ENCODE data around the gene ARSB.

ARSB gene

DNA sequence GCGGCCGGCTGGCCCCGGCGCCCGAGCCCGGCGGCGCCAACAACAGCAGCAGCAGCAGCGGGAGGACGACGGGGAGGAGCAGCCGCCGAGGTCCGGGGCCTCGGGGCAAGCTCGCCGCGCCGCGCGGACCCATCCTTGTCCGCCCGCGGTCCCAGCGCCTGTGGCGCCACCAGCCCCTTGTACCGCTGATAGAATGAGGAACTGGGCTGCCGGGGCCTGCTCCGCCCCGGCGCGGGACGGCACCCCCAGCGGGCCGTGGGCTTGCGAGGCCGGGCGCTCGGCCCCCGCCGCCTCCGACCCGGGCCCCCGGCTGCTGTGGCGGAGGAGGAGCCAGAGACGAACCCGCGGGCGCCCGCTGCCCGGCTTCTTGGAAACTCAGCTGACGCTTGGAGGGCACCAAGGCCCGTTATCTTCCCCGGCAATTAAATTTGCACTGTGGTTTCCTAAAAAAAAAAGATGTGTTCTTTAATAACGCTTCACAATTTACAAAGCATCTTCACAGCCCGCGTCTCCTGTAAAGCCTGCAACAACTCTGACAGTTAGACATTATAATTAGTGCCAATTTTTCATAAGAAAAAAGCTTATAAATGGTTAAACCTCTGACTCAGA is at the start of gene ARSB:
Gene ARSB (minus strand): TSS at position 195 of the 609 bp plus-strand sequence. CDS start 62 bp downstream, at position 133.
- no peak for DNase-seq

DNA sequence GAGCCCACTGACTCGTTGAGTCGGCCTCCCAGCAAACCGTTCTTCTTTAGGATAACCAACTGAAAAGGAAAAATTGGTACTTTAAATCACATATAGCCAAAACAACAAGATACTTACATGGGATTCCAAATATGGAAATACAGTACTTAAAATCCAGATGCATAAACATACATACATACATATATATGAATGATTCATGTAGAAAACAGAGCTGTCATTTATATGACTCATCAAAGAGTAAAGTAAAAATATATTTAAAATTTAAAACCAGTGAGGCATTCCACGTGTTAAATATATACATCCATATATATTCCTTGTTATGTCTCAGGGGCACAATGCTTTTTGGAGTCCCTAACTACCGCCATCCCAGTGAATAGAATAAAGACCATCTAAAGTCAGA is 47.7 kb upstream of the ARSB start:
- no peak for DNase-seq

DNA sequence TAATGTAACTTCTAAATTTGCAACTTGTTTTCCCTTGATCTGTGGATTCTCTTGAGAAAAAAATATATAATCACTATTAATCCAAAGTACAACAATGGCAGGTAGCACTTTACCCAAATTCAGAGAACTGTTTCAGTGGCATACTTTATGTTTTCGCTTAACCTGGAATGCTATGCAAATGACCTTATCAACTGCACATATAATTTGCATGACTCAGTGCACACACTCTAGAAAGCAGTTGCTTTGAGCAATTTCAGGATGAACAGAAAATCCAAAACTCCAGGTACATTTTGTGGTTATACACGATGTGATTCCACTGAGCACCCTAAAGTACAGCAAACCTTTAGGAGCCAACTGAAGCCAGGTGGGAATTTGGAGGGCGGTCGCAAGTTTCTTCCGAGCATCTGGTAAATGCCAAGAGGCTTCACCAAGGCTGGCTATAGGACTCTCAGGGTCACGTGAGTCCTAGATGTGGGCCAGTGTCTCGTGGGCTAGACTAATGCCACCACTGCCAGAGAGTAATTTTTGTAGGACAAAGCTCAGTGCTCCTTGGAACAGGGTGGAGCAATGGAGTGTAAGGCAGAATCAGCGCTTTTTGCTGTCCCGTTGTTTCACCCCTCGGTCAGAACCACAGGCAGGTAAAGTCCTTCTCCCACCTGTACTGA is 47.1 kb upstream of the ARSB start:
- no peak for DNase-seq

DNA sequence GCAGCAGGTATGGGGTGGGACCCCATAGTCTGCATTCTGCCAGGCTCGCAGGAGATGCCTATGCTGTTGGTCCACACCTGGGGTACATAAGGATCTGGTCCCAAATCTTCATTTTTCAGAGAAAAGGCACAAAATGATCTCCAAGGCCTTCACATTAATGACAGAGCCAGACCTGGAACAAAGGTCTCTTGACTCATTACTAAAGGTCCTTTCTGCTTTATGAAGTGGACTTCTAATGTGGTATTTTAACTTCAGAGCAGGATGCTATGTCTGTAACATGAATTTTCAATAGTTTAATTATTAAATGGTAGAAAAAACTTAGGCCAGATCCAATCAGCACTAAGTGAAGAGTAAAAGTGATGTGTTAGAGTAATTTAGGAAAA is 46.4 kb upstream of the ARSB start:
- DNase-seq, result no peak

DNA sequence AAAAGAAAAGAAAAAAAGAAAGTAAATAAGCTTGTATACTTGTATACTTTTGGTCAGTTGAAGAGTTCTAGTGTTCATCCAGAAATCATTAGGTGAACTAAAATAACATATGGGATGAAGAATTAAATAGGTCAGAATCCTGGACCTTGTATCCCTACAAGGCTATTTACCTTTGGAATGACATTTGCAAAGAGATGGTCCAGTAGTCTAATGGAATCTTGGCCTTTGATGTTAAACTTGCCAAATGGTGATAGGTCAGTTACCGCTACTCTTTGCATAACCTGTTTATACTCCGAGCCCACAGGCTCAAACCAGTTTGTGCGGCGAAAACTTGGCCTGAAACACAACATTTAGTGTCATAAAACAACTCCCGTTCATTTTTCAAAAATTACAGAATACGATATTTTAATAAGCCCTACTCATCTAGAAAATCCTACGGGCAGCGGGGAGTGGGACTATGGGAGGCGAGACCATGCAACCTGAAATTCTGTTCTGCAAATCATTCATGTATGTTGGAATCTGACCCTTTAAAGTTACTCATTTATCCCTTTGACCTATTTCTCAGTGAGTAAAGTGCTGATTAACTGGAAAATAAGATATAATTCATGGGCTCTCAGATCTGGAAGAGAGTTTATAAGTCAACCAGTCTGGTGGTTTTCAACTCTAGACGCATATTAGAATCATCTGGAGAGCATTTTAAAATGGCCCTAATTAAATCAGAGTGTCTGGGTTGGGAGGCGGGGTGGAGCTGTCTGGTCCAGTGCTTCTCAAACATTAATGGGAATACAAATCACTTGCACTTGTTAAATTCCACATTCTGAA is 45.8 kb upstream of the ARSB start:
- no peak for DNase-seq

DNA sequence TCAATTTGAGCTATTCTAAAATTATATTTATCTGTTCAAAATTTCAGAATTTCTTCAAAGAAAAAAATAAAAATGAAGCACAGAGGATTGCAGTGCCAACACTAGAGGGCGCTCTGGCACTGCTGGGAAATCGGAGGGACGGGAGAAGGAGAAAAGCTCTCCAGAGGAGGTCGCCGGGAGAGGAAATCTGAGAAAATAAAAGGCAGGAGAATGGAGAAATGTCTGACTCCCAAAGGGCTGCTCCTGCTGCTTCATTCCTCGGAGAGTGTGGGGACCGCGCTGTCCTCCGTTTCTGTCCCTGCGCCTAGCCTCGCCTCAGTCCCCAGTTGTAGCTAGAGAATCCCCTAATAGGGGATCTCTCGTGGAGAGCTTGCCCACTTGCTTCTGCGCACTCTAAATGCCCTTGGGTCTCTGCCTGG is 40.0 kb upstream of the ARSB start:
- no peak for DNase-seq

DNA sequence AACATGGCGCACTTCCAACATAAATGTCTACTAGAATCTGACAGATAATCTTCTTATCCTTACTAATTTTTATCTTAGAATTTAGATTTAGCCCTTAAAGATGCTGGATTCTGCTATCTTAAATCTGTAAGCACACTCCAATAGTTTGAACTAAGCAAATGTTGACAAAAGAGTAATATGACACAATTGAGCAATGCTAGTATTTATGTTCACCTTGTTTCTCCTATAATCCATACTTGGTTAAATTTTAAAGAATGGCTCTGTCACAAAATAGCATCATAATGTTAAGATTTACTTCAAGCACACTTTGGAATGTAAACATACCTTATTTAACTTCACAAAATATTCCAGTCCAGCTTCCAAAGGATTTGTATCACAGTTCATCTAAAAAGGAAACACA is 38.8 kb upstream of the ARSB start:
- no peak for DNase-seq

DNA sequence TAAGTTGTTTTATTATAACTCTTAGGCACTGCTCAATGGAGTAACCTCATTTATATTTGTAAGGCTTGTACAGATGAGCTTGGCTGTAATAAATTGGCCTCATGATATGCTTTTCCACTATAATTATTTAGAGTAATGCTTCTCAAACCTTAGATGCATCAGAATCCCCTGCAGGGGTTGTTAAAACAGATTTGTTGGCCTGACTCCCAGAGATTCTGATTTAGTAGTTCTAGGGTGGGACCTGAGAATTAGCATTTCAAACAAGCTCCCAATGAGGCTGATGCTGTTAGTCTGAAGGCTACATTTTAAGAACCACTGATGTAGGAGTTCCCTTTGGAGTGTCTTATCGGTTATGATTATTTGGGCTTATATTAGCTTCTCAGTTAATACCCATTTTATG is 38.2 kb upstream of the ARSB start:
- no peak for DNase-seq

DNA sequence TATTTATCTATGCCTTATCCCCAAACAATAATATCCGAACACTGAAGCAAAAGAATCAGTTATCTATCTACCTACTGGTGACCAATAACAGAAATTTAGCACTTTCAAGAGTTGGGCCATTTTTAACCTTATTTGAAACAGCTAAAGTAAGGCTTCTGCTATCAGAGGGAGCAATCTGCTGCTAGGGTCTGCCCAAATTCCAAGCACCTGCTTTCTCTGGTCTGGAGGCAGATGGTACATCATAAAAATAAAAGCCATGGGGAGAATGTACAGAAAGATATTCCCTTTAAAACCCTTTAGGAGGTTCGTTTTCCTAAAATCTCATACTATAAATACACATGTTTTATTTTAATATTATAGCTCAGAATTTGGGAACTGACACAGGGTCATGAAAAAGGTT is 37.7 kb upstream of the ARSB start:
- DNase-seq, result no peak

DNA sequence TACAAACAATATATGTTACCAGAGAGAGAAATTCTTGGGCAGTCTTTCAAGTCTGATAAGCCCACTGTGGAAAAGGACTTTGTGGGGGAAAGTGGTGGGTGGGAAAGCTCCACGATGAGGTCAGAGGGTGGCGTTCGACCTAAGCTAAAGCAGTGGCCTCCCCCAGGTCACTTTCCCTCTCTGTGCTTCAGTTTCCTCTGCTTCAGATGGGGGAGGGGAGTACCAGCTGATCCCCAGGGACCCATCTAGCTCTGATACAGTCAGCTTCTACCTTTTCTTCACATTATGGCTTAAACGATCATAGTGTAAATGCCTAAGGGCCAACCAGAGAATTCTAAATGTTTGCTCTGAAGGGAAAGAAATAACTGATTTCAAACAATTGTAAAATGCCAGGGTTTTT is 36.6 kb upstream of the ARSB start:
- DNase-seq, result no peak

DNA sequence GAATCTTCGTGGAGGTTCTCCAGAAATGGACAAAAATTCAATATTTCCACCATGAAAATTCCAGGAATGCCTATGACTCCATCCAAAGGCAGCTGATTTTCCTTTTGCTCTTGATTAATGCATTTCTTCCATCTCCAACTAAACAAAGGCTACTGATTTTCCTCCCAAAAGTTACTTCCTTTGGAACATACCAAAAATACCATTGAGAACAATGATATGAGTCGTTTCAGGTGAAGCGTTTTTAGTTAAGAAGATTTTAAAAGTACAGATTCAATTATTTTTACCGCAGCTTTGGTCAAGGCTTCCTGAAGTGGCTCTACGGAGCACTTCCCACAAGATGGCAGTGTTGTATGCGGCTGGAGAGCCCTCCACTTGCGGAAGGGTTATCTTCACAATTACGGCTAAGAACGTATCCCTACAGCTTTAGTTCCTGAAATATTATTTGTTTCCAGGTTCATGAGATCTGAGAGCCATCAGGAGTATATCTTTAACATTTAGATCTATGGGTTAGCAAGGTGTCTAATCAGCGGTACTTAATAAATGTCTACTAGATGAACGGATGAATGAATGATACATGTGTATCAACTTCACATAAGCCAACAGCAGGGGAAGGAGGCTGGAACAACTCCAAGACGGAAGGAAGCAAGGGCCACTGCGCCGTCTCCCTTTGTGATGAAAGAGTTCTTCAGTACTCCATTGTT is 35.9 kb upstream of the ARSB start:
- no peak for DNase-seq

DNA sequence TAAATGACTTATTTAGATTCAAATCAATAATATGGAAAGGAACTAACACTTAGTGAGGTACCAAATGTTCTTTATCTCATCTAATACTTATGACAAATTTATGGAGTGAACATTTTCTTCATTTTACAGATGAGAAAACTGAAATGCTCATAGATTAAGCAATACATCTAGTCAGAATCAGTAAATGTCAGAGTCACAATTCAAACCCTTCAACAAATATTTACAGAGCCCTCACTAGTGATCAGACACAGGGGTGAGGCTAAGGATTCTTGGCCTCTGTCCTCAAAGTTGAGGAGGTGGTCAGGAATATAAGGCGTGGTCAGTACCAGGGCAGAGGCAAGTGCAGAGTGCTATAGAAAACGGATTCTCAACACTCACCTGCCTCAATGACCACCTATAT is 29.5 kb upstream of the ARSB start:
- no peak for DNase-seq

DNA sequence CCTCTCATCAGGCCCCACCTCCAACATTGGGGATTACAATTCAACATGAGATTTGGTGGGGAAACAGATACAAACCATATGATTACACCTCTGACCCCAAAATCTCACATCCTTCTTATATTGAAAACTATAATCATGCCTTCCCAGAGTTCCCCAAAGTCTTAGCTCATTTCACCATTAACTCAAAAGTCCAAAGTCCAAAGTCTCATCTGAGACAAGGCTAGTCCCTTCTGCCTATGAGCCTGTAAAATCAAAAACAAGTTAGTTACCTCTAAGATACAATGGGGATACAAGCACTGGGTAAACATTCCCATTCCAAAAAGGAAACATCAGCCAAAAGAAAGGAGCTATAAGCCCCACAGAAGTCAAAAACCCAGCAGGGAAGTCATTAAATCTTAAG is 26.8 kb upstream of the ARSB start:
- no peak for DNase-seq

DNA sequence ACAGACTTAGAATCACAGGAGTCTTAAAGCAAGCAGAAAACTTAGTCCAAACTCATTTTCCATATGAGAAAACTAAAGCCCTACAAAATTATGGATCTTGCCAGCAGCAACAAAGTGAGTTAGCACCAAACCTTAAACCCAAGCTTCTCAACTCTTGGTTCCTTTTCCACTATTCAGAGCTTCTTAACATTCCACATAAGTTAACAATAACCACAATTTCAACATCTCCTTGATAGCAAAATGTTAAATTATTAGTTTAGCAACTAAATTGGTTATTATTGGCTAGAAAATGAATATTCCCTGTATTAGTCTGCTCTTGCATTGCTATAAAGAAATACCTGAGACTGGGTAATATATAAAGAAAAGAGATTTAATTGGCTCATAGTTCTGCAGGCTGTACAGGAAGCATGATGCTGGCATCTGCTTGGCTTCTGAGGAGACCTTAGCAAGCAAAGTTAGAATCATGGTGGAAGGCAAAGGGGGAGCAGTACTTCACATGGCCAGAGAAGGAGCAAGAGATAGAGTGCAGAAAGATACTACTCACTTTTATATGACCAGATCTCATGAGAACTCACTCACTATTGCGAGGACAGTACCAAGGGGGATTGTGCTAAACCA is 26.2 kb upstream of the ARSB start:
- no peak for DNase-seq

DNA sequence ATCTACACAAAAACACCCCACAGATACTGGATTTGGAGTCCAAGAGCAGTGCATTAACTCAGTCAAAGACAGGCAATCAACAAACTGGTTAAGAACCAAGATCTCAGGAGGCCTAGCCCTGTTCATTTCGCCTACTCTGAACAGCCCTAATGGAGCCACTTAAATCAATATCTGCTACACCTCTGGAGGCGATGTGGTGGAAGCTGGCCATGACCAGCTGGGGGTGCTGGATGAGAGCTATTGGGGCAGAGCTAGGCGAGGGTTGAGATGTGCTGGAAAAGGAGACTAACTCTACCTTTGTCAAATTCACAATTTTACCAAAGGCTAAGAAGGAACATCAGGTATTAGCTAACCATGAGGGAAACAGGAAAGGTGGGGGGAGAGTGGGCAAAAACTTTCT is 23.3 kb upstream of the ARSB start:
- DNase-seq, result no peak

DNA sequence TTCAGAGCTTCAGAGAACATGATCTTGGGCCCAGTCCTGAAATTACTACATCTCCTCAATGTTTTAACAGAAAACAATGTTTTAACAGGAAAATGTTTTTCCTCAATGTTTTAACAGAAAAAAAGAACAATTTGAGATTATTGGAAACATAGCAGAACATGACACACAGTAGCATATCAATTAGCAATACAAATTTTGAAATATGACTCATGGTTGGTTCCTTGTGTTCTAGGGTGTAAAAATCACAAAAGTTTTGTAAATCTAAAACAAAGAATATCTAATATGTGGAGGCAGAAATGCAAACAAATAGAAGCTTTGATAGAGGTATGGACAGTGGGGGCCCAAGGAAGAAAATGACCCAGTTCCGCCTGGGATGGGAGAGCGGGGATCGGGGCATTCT is 22.8 kb upstream of the ARSB start:
- DNase-seq, result no peak

DNA sequence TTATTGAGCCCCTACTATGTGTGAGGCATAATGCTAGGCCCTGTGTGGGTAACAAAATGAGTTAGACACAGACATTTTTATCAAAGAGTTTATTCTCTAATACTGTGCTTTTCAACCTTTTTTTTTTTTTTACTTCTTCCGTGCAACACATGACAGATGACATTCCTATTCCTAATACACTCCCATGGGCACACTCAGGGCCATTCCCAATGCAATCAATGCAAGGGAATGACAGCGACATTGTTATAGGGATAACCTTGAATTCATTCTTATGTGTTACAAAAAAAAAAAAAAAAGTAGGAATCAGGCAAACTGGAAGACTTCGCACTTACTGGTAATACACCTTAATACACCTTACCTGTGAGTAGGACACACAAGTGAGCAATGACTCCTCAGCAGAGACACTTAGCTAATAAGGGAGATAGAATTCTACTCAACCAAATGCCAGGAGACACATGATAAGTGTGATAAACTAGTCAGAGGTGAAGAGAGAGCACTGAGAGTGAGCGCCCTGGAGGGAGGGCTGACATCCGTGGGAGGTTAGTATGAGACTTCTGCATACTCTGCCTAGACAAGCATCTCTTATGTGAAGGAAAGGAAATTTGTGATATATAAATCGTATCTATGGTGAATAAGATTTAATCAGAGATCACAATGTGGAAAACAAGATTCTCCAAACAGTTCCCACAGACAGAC is 21.0 kb upstream of the ARSB start:
- no peak for DNase-seq

DNA sequence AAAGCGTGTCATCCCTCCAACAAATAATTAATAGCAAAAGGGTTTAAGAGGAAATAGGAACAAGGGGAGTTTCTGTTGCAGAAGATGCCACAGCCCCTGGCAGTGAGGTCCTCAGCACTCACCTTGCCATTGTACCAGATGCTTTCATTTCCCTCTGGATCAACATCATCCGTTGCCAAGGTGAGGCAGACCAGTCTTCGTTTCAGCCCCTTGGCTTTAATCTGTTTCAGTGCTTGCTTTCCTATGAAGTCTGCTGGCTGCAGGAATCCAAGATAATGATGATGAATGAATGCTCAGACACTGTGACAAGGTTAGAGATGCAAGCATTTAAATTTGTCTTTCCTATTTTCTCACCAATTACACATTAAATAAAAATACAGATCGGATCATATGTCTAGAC is 20.0 kb upstream of the ARSB start:
- no peak for DNase-seq

DNA sequence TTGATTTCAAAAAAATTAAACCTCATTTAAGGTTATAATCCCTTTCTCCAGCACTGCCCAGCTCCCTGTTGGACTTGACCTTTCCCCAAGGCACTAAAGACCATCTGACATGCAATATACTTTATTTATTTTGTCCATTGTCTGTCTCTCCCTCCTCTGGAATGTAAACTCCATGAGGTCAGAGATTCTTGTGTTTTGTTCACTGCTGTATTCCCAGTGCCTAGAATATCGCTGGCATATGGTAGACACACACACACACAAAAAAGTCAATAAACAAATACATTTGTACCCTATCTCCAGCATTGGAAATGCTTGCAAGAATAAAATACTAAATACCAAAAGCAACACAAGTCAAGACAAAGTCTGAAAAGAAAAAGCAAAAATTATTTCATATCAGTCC is 17.3 kb upstream of the ARSB start:
- no peak for DNase-seq

DNA sequence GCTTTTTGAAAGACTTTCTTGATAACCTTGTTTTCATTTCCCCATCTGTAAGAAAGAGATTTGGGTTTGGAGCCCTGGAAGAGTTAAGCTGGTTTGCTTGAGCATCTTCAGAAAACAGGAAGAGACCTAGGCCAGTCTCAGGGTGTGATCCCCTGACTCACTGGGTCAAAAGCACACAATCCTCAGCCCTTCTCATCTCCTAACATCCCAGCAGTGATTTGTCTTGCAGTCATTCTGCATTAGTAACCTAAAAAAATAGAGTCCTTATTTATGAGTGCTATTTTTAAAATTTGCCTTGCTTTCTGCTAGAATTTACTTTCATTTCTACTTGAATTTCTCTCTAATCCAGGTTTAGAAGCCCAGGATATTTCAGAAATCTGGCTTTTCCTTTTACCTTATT is 16.4 kb upstream of the ARSB start:
- no peak for DNase-seq

DNA sequence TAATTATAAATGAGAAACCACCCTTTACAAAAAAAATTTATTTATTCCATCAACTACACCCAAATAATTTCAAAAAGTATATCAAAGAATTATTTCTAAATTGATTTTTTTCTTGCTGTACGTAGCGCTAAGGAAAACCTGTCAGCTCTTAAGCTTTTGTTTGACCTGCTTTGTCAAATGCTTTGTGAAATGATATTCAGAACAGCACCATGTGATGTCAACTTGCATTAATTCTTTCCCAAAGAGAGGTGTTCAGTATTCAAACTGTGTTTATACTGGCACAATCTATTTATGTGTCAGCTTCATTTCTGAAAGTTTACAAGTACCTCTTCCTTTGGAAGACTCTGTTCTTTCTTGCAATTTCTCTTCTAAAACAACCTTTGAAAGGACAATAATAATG is 12.0 kb upstream of the ARSB start:
- no peak for DNase-seq

DNA sequence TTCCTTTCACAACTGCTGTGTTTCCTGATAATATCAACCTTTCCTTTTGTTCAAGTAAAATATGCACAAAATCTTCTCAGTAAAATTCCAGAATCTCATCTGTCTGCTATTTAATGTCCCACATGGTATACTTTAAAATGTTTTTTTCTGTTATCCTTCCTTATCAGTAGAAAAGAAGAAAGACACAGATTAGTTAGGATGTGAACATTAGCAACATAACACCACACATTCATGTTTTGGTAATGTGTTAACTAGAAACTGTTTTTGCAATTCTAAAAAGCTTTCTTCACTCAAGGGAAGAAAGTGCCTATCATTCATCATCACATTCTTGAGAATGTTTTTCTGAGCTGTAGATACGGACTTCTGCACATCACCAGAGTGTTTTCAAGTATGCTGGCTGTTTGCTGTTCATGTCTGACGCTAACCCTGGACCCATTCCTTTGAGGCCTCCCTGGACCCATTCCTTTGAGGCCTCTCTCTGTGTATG is 10.5 kb upstream of the ARSB start:
- DNase-seq, result no peak

Data from GF-D8 (cell line).